Measurements from ENCODE around the gene TRPM2.

Gene TRPM2

GRCh38 chr21:44425307-44425894 is 72.0 kb downstream of the TRPM2 start:
- FAIRE-seq (no peak), DNase-seq (ENCODE audit: insufficient read length, low spot score) (no peak)
- TF ChIP-seq TAF1 (IDR thresholded peaks at IDR 0.05; ENCODE audit: low read depth, low read length): no peak
- TF ChIP-seq PAX5 (IDR thresholded peaks at IDR 0.05; ENCODE audit: insufficient read depth, low read length, severe bottlenecking): no peak
- no peak for TF ChIP-seq POLR2AphosphoS5 (IDR thresholded peaks at IDR 0.05; ENCODE audit: low read depth, low read length)

GRCh38 chr21:44425895-44426662 is 72.7 kb downstream of the TRPM2 start:
- DNase-seq (ENCODE audit: insufficient read length, low spot score): no peak
- FAIRE-seq: no peak
- TF ChIP-seq POLR2AphosphoS5 (IDR thresholded peaks at IDR 0.05; ENCODE audit: low read depth, low read length) (no peak), PAX5 (IDR thresholded peaks at IDR 0.05; ENCODE audit: insufficient read depth, low read length, severe bottlenecking) (no peak), POLR2A (IDR thresholded peaks at IDR 0.05; ENCODE audit: low read depth, low read length) (no peak), POU2F2 (IDR thresholded peaks at IDR 0.05; ENCODE audit: low read depth, low read length) (no peak), SPI1 (IDR thresholded peaks at IDR 0.05; ENCODE audit: low read depth, low read length) (no peak), TAF1 (IDR thresholded peaks at IDR 0.05; ENCODE audit: low read depth, low read length) (no peak)

- TF ChIP-seq POLR2AphosphoS5 (IDR thresholded peaks at IDR 0.05; ENCODE audit: low read depth, low read length) (no peak), PAX5 (IDR thresholded peaks at IDR 0.05; ENCODE audit: insufficient read depth, low read length, severe bottlenecking) (no peak), SPI1 (IDR thresholded peaks at IDR 0.05; ENCODE audit: low read depth, low read length) (no peak), TAF1 (IDR thresholded peaks at IDR 0.05; ENCODE audit: low read depth, low read length) (no peak)
- FAIRE-seq (no peak), DNase-seq (ENCODE audit: insufficient read length, low spot score) (no peak)
These were observed 73.3 kb downstream of the TRPM2 start for GRCh38 chr21:44426663-44427191.

- FAIRE-seq (no peak), DNase-seq (ENCODE audit: insufficient read length, low spot score) (no peak)
- TF ChIP-seq POLR2A (IDR thresholded peaks at IDR 0.05; ENCODE audit: low read depth, low read length): no peak
- no peak for TF ChIP-seq POU2F2 (IDR thresholded peaks at IDR 0.05; ENCODE audit: low read depth, low read length)
- TF ChIP-seq PAX5 (IDR thresholded peaks at IDR 0.05; ENCODE audit: insufficient read depth, low read length, severe bottlenecking): no peak
- no peak for TF ChIP-seq POLR2AphosphoS5 (IDR thresholded peaks at IDR 0.05; ENCODE audit: low read depth, low read length)
- no peak for TF ChIP-seq TAF1 (IDR thresholded peaks at IDR 0.05; ENCODE audit: low read depth, low read length)
- no peak for TF ChIP-seq SPI1 (IDR thresholded peaks at IDR 0.05; ENCODE audit: low read depth, low read length)
These were observed 74.1 kb downstream of the TRPM2 start for GRCh38 chr21:44427241-44428120.

GRCh38 chr21:44428281-44428960 is 75.0 kb downstream of the TRPM2 start:
- DNase-seq (ENCODE audit: insufficient read length, low spot score): no peak
- TF ChIP-seq POLR2A (IDR thresholded peaks at IDR 0.05; ENCODE audit: low read depth, low read length): no peak
- TF ChIP-seq POU2F2 (IDR thresholded peaks at IDR 0.05; ENCODE audit: low read depth, low read length): no peak
- TF ChIP-seq TAF1 (IDR thresholded peaks at IDR 0.05; ENCODE audit: low read depth, low read length): no peak
- no peak for TF ChIP-seq PAX5 (IDR thresholded peaks at IDR 0.05; ENCODE audit: insufficient read depth, low read length, severe bottlenecking)
- no peak for TF ChIP-seq SPI1 (IDR thresholded peaks at IDR 0.05; ENCODE audit: low read depth, low read length)
- TF ChIP-seq POLR2AphosphoS5 (IDR thresholded peaks at IDR 0.05; ENCODE audit: low read depth, low read length): no peak
- FAIRE-seq: peak; percentile 85

GRCh38 chr21:44429894-44430293 is 76.5 kb downstream of the TRPM2 start:
- DNase-seq (ENCODE audit: insufficient read length, low spot score): no peak

GRCh38 chr21:44431300-44431699 is 77.9 kb downstream of the TRPM2 start:
- no peak for FAIRE-seq
- DNase-seq (ENCODE audit: insufficient read length, low spot score): no peak
- no peak for TF ChIP-seq PAX5 (IDR thresholded peaks at IDR 0.05; ENCODE audit: insufficient read depth, low read length, severe bottlenecking)
- no peak for TF ChIP-seq POLR2AphosphoS5 (IDR thresholded peaks at IDR 0.05; ENCODE audit: low read depth, low read length)
- TF ChIP-seq TAF1 (IDR thresholded peaks at IDR 0.05; ENCODE audit: low read depth, low read length): no peak
- TF ChIP-seq SPI1 (IDR thresholded peaks at IDR 0.05; ENCODE audit: low read depth, low read length): no peak
- TF ChIP-seq POLR2A (IDR thresholded peaks at IDR 0.05; ENCODE audit: low read depth, low read length): no peak
- TF ChIP-seq POU2F2 (IDR thresholded peaks at IDR 0.05; ENCODE audit: low read depth, low read length): no peak

More at GRCh38 chr21:44429894-44430293, 76.5 kb downstream of the TRPM2 start:
- no peak for FAIRE-seq
- TF ChIP-seq POU2F2 (IDR thresholded peaks at IDR 0.05; ENCODE audit: low read depth, low read length) (no peak), PAX5 (IDR thresholded peaks at IDR 0.05; ENCODE audit: insufficient read depth, low read length, severe bottlenecking) (no peak), SPI1 (IDR thresholded peaks at IDR 0.05; ENCODE audit: low read depth, low read length) (no peak), POLR2AphosphoS5 (IDR thresholded peaks at IDR 0.05; ENCODE audit: low read depth, low read length) (no peak), TAF1 (IDR thresholded peaks at IDR 0.05; ENCODE audit: low read depth, low read length) (no peak), POLR2A (IDR thresholded peaks at IDR 0.05; ENCODE audit: low read depth, low read length) (no peak)

GRCh38 chr21:44432841-44433790 is 79.7 kb downstream of the TRPM2 start:
- DNase-seq (ENCODE audit: insufficient read length, low spot score) (no peak), FAIRE-seq (no peak)
- no peak for TF ChIP-seq PAX5 (IDR thresholded peaks at IDR 0.05; ENCODE audit: insufficient read depth, low read length, severe bottlenecking)
- TF ChIP-seq TAF1 (IDR thresholded peaks at IDR 0.05; ENCODE audit: low read depth, low read length): no peak
- no peak for TF ChIP-seq POU2F2 (IDR thresholded peaks at IDR 0.05; ENCODE audit: low read depth, low read length)
- no peak for TF ChIP-seq POLR2AphosphoS5 (IDR thresholded peaks at IDR 0.05; ENCODE audit: low read depth, low read length)
